GM21723 (cell line): ENCODE measurements around the gene CA4.
"Not testable (repeated sequence)": the region's sequence is repeated elsewhere in the genome, so short reads cannot be mapped to it uniquely, and the experiment has no call there.

Source experiments
- ATAC-seq: cut with Tn5 transposase; IDR thresholded peaks from one replicate; pipeline ENCODE4 v1.9.1; 2021; ENCODE audit warnings: mild to moderate bottlenecking, moderate library complexity; ENCODE audit not compliant: unreplicated experiment

CA4 gene

DNA sequence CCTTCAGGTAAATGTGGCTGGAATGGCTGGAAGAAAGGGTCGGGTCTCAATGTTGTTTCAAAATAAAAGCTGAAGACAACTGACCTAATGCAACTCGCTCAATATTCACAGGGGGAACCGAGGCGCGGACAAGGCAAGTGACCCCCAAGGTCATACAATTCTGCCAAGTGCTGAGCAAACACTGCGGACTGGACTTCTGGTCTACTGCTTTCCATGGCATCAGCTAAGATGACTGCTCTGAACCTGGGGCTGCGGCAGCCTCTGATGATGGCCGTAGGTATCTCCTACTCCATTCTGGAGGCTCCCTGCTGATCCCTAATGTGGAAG is 21.9 kb downstream of the CA4 start:
- no peak for ATAC-seq

DNA sequence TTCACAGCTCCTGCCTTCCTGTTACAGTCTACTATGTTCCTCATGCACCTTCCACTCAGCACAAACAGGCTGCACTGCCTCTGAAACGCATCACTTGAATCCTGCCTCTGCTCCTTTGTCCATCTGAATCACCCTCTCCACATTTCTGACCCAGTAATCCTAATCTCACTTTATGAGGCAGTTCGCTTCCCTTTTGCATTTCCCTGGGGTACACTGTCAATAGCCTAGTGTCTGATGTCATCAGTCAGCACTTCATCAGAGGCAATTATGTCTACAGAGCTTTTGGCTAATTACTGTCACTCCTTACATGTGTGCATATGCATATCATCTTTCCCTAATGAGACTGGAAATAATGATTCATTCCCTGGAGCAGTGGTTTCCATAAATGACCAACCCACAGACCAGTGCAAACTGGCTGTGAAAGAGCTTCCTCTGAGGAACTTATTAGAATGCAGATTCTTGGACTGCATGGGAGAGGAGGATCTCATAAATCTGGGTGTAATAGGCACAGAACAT is 23.6 kb downstream of the CA4 start:
- ATAC-seq, result no peak

DNA sequence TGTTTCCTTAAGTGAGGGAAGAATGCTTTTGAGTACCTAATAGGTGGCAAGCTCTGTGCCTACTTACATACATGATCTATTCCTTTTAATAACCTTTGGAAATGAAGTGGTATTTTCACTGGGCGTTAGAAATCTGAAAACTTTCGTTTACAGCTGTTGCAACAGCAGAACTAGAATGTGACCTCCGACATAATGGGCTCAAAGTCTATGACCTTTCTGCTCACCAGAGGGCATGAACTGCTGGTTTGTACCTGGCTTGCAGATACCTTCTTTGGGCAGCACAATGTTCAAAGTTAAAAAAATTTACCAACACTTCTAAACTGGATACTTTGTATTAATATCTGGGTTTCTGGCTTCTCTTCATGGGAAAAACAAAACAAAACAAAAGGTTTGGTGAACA is 24.3 kb downstream of the CA4 start:
- ATAC-seq, result no peak

DNA sequence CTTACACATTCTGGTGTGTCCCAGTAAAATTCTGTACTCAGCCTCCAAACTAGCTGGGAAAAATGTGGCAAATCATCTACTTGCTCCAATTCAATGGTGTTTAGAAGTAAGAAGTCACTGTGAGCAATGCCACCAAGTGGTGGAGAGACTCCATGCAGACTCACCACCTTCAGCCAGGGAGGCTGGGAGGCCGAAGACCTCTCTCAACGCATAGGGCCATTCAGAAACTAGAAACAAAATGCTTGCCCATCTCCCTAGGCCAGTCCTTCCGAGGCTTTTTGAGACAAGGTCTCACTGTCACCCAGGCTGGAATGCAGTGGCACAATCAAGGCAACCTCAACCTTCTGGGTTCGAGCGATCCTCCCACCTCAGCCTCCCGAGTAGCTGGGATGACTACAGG is 25.0 kb downstream of the CA4 start:
- not testable (repeated sequence) for ATAC-seq

GRCh38 chr17:60176763-60177162 is 27.0 kb downstream of the CA4 start:
- ATAC-seq, result not testable (repeated sequence)

GRCh38 chr17:60178180-60178579 is 28.4 kb downstream of the CA4 start:
- ATAC-seq, result not testable (repeated sequence)

- not testable (repeated sequence) for ATAC-seq
These were observed 30.6 kb downstream of the CA4 start for GRCh38 chr17:60180380-60180779.

GRCh38 chr17:60186372-60186771 is 36.6 kb downstream of the CA4 start:
- ATAC-seq, result not testable (repeated sequence)

GRCh38 chr17:60186846-60187745 is 37.3 kb downstream of the CA4 start:
- ATAC-seq, result not testable (repeated sequence)

DNA sequence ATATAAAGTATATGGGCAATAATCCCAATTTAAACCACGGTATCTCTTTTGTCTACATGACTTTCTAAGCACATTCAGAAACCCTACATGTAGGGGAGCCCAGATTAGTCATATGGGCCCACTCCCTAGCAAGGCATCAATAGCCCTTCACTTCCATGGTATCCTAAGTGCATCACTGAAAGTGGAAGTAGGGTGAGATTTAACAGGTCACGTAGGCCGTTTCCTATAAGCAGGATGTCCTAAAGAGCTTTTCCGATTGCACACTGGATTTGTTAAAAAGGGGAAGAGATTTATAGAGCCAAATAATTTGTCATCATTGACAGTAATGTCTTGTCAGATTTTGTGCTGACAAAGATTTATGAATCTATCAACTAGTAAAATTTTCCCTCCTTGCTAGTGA is 39.0 kb downstream of the CA4 start:
- no peak for ATAC-seq

GRCh38 chr17:60190032-60190431 is 40.3 kb downstream of the CA4 start:
- ATAC-seq, result not testable (repeated sequence)

DNA sequence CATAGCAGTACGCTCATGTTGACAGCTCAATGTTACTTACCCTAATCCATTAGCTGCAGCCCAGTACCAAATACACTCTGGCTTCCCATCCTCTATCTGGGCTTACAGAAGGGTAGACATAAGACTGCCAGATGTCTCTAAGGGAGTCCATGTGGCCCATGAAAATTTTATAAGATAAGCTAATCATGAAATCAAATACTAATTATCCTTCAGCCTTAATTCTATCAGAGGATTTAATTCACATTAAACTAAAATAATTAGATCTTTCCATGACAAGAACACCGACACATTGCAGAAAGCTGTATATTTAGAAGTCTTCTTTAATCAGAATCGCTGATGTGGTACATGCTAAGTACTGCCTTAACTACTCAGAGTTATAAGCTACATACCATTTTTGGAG is 43.3 kb downstream of the CA4 start:
- ATAC-seq, result not testable (repeated sequence)

DNA sequence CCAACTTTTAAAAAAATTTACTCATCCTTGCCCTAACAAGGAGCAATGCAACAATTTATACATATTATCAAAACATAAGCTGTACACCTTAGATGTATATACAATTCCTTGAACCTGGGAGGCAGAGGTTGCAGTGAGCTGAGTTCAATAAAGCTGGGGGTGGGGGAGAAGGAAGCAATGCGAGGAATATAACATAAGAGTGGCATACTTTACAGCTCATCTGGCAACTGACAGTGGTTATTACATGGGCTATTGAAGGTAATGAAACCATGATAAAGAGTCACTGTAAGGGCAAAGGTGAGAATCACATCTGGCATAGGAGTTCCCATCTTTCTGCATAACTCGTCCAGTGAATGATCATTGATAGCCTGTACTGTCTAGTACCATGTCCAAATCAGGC is 43.7 kb downstream of the CA4 start:
- ATAC-seq, result no peak

DNA sequence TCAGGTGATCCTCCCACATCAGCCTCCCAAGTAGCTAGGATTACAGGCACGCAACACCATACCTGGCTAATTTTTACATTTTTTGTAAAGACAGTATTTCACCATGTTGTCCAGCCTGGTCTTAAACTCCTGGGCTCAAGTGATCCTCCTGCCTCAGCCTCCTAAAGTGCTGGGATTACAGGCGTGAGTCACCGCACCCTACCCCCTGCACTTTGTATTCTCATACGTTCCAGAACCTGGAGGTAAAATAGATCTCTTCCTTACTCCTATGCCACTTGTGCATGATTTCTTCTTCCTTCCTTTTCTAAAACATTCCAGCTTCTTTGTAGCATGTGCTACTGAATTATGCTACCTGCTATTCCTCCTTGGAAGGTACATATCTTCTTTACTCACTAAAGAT is 44.4 kb downstream of the CA4 start:
- ATAC-seq, result not testable (repeated sequence)

DNA sequence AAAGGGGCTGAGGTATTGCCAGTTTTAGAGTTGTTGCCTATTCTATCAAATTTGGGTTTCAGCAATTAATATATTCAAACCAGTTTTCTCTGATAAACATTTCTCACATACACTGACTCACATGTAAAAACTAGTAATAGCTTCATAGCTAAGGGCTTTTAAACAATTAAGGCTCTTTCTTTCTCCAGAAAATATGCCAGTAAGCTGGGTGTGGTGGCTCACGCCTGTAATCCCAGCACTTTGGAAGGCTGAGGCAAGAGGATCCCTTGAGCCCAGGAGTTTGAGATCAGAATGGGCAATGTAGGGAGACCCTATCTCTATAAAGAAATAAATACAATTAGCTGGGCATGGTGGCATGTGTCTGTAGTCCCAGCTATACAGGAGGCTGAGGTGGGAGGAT is 48.9 kb downstream of the CA4 start:
- not testable (repeated sequence) for ATAC-seq

DNA sequence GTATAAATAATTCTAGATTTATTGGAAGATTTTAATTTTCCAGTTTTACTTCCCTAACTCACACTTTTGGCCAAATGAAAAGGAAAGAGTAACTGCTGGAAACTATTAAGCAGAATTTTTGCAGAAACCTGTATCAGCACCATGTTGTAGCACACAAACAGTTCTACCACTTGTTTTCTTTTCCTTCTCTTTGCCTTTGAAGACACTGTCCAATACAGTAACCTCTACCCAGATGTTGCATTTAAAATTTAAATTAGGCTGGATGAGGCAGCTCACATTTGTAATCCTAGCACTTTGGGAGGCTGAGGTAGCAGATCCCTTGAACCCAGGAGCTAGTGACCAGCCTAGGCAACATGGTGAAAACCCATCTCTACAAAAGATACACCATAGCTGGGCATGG is 56.0 kb downstream of the CA4 start:
- not testable (repeated sequence) for ATAC-seq

GRCh38 chr17:60208302-60208701 is 58.5 kb downstream of the CA4 start:
- ATAC-seq, result not testable (repeated sequence)
